Neural crest cell (in vitro differentiated cells): ENCODE results near the gene KLC1. TPM values are rescaled to one million over a fixed set of nuclear protein-coding genes. Genes with fewer than 3 reads are reported as not detected.

Experiments
- DNase-seq: peaks from one replicate; pipeline ENCODE4 v3.0.0; 2021; ENCODE audit warnings: low read depth, mixed read lengths, low spot score
- H3K27ac Mint-ChIP-seq: one replicate; pipeline ENCODE4 v1.8.0; 2021; ENCODE audit warnings: mild to moderate bottlenecking, mixed read lengths; ENCODE audit not compliant: unreplicated experiment
- H3K27me3 Mint-ChIP-seq: 2 replicates; pipeline ENCODE4 v1.8.0; 2021; ENCODE audit warnings: low read depth, mild to moderate bottlenecking, mixed read lengths
- H3K36me3 Mint-ChIP-seq: 2 replicates; pipeline ENCODE4 v1.8.0; 2021; ENCODE audit warnings: low read depth, mild to moderate bottlenecking, mixed read lengths
- H3K4me1 Mint-ChIP-seq: 2 replicates; pipeline ENCODE4 v1.8.0; 2021; ENCODE audit warnings: mixed read lengths
- H3K4me3 Mint-ChIP-seq: one replicate; pipeline ENCODE4 v1.8.0; 2021; ENCODE audit warnings: mild to moderate bottlenecking, mixed read lengths
- H3K9me3 Mint-ChIP-seq: 2 replicates; pipeline ENCODE4 v1.8.0; 2021; ENCODE audit warnings: mixed read lengths
- total RNA-seq: library from RNA; stranded (reverse); gene quantifications from 2 replicates; pipeline ENCODE4 v1.2.1, GENCODE V29; 2021
- TF ChIP-seq, protein P1 (sequence below): fragments of 200-600 bp; sonication (generic); conservative IDR thresholded peaks from 2 replicates; pipeline ENCODE4 v1.5.0; 2021; ENCODE audit warnings: antibody characterized with exemption, mild to moderate bottlenecking

The KLC1 gene
- total RNA-seq, 1 donor from 2014 or later = 173 TPM

DNA sequence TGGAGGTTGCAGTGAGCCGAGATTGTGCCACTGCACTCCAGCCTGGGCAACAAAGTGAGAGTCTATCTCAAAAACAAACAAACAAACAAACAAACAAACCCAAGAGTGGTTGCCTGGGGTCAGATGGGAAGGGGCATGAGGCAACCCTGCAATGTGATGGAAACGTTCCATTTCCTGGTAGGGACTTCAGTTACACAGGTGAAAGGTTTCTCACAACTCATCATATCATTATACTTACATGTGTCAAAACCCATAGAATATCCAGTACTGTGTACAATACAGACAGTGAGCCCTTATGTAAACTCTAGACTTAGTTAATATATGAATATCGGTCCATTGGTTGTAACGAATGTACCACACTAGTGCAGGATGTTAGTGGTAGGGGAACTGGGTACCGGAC lies 7.2 kb upstream of the KLC1 start:
- TF ChIP-seq, protein P1, sequence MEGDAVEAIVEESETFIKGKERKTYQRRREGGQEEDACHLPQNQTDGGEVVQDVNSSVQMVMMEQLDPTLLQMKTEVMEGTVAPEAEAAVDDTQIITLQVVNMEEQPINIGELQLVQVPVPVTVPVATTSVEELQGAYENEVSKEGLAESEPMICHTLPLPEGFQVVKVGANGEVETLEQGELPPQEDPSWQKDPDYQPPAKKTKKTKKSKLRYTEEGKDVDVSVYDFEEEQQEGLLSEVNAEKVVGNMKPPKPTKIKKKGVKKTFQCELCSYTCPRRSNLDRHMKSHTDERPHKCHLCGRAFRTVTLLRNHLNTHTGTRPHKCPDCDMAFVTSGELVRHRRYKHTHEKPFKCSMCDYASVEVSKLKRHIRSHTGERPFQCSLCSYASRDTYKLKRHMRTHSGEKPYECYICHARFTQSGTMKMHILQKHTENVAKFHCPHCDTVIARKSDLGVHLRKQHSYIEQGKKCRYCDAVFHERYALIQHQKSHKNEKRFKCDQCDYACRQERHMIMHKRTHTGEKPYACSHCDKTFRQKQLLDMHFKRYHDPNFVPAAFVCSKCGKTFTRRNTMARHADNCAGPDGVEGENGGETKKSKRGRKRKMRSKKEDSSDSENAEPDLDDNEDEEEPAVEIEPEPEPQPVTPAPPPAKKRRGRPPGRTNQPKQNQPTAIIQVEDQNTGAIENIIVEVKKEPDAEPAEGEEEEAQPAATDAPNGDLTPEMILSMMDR = no peak
- no peak for DNase-seq
- no peaks in the 10 kb centered on the region for H3K9me3 Mint-ChIP-seq
- H3K4me1 Mint-ChIP-seq = peaks cover 5% of the 10 kb centered on the region
- H3K36me3 Mint-ChIP-seq = no peaks in the 10 kb centered on the region
- no peaks in the 10 kb centered on the region for H3K27me3 Mint-ChIP-seq
- no peak overlapping the region for H3K27ac Mint-ChIP-seq
- no peak overlapping the region for H3K4me3 Mint-ChIP-seq

DNA sequence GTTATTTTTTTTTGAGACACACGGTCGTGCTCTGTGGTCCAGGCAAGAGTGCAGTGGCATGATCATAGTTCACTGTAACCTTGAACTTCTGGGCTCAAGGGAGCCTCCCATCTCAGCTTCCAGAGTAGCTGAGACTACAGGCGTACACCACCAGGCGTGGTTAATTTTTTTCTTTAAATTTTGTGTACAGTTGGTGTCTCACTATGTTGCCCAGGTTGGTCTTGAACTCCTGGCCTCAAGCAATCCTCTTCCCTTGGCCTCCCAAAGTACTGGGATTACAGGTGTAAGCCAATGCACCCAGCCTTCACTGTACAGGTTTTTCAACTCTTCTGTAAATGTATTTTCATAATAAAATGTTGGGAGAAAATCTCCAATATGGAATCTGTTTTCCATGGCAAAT lies 5.7 kb upstream of the KLC1 start:
- TF ChIP-seq, protein P1 = no peak
- H3K9me3 Mint-ChIP-seq = no peaks in the 10 kb centered on the region
- no peaks in the 10 kb centered on the region for H3K36me3 Mint-ChIP-seq
- H3K27ac Mint-ChIP-seq = no peak overlapping the region
- no peak for DNase-seq
- H3K4me3 Mint-ChIP-seq = no peak overlapping the region
- no peaks in the 10 kb centered on the region for H3K27me3 Mint-ChIP-seq
- peaks cover 14% of the 10 kb centered on the region for H3K4me1 Mint-ChIP-seq

DNA sequence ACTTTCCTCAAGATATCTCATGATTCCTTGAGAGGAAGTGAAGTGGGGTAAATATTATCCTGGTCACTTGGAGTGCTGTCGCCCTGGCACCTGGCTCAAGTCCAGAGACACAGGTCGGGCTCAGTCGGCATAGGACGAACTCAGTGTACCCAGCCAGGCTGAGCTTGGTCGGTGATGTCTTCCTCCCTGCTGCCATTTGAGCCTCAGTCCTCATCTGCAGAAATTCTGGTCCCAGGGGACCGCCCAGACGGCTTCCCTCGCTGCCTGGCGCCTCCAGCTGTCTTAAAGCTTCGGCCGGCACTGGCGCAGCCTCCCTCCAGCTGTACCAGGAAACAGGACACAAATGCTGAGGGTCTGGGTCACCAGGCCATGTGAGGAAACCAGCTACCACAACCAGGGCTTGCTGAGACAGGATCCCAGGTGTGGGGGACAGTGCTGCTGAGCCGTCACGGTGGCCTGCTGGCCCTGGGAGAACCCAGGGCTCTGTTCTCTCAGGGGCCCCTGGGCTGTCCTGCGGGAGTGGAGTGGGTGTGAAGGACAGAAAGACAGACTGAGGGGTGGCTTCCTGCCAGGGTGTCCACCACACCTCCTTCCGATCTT lies 5.0 kb upstream of the KLC1 start:
- Mint-ChIP-seq H3K36me3 (no peaks in the 10 kb centered on the region), H3K27ac (no peak overlapping the region)

DNA sequence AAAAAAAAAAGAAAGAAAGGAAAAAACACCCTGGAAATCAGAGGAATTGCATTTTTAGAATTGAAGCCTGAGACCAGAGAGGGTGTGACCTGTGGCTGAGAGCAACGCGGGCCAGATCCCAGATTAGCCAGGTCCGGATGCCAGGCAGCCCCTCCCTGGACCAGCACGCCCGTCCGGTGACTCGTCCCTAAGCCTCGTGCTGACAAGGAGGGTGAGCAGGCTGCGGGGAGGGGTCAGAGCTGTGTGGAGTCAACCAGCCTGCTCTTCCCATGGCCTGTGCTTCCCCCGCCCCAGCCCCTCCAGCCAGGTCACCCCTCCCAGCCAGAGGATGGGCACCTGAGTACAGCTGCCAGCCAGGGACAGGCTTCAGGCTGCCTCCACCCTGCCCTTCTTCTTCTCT lies 4.2 kb upstream of the KLC1 start:
- TF ChIP-seq, protein P1 = no peak
- no peak for DNase-seq
- peaks cover 15% of the 10 kb centered on the region for H3K4me1 Mint-ChIP-seq
- no peaks in the 10 kb centered on the region for H3K36me3 Mint-ChIP-seq
- H3K9me3 Mint-ChIP-seq = no peaks in the 10 kb centered on the region
- no peak overlapping the region for H3K27ac Mint-ChIP-seq
- H3K27me3 Mint-ChIP-seq = no peaks in the 10 kb centered on the region
- no peak overlapping the region for H3K4me3 Mint-ChIP-seq

More for the DNA sequence above, 5.0 kb upstream of the KLC1 start:
- H3K9me3 Mint-ChIP-seq = no peaks in the 10 kb centered on the region
- DNase-seq = no peak
- no peak overlapping the region for H3K4me3 Mint-ChIP-seq
- TF ChIP-seq, protein P1 = no peak
- H3K27me3 Mint-ChIP-seq = no peaks in the 10 kb centered on the region
- H3K4me1 Mint-ChIP-seq = peaks cover 14% of the 10 kb centered on the region

DNA sequence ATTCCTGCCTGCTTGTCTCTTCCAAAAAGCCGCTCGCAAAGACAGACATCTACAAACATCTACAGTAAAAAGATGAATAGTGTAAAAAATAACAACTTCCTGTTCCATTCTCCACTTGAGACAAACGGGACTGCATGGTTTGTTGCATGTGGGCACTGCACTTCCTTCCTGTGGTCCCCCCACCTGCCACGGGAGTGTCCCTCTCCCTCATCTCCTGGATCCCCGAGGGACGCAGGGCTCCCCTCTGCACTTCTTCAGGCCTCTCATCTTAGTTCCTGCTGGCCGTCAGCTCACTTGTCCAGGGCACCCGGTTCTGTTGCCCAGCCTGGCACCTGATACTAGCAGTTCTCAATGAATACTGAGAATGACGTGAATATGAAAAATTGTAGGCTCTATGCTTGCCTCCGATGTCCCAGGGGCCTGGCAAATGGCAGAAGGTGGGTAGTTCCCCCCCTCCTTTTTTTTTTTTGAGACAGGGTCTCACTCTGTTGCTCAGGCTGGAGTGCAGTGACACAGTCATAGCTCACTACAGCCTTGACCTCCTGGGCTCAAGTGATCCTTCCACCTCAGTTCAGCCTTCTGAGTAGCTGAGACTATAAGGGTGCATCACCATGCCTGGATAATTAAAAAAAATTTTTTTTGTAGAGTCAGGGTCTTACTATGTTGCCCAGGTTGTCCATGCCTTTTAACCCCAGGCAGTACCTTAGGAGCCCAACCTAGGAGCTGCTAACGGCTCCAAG lies 3.5 kb upstream of the KLC1 start:
- Mint-ChIP-seq H3K4me1 (peaks cover 22% of the 10 kb centered on the region), H3K4me3 (peak overlapping the region; percentile 67), H3K9me3 (no peaks in the 10 kb centered on the region), H3K36me3 (no peaks in the 10 kb centered on the region), H3K27me3 (no peaks in the 10 kb centered on the region), H3K27ac (peak overlapping the region; percentile 72)
- TF ChIP-seq, protein P1 = no peak
- no peak for DNase-seq
